Measurements from ENCODE around the gene POLDIP3.

The POLDIP3 gene

GRCh38 chr22:42614312-42615091 is at the start of gene POLDIP3:
Gene POLDIP3 (minus strand): TSS chr22:42614883. CDS start chr22:42614857, 26 bp downstream.
- DNase-seq, result peak; percentile 98

GRCh38 chr22:42661985-42662831 is 47.5 kb upstream of the POLDIP3 start:
- peak; percentile 76 for DNase-seq

GRCh38 chr22:42656578-42656977 is 41.9 kb upstream of the POLDIP3 start:
- no peak for DNase-seq

GRCh38 chr22:42655693-42656092 is 41.0 kb upstream of the POLDIP3 start:
- DNase-seq, result no peak

GRCh38 chr22:42654436-42655073 is 39.9 kb upstream of the POLDIP3 start:
- DNase-seq, result no peak

- DNase-seq, result no peak
Measured at GRCh38 chr22:42653999-42654398, 39.3 kb upstream of the POLDIP3 start.

GRCh38 chr22:42651134-42651533 is 36.5 kb upstream of the POLDIP3 start:
- no peak for DNase-seq

- DNase-seq, result peak; percentile 52
Measured at GRCh38 chr22:42649246-42650099, 34.8 kb upstream of the POLDIP3 start, which contains the start of gene CYB5R3. Gene CYB5R3 (minus strand): TSS chr22:42649392. CDS start chr22:42649315, 77 bp downstream.

GRCh38 chr22:42648368-42649245 is 33.9 kb upstream of the POLDIP3 start:
- DNase-seq, result peak; percentile 45

GRCh38 chr22:42648017-42648367 is 33.3 kb upstream of the POLDIP3 start:
- DNase-seq, result no peak

- no peak for DNase-seq
Measured at GRCh38 chr22:42646569-42647525, 32.2 kb upstream of the POLDIP3 start.

- no peak for DNase-seq
Measured at GRCh38 chr22:42645938-42646568, 31.4 kb upstream of the POLDIP3 start.

- DNase-seq, result no peak
Measured at GRCh38 chr22:42645341-42645937, 30.8 kb upstream of the POLDIP3 start.

GRCh38 chr22:42644422-42645340 is 30.0 kb upstream of the POLDIP3 start:
- DNase-seq, result no peak

GRCh38 chr22:42643634-42644421 is 29.1 kb upstream of the POLDIP3 start:
- no peak for DNase-seq

GRCh38 chr22:42642806-42643633 is 28.3 kb upstream of the POLDIP3 start:
- no peak for DNase-seq

Measured in CD4-positive, alpha-beta T cell treated with Interleukin-4 for 4 hours (primary cell).